HEK293 (cell line): ENCODE results near the gene PITHD1.

Experiments used
- CTCF ChIP-seq: fragments of 450-650 bp; formaldehyde crosslinking; IDR thresholded peaks from 2 replicates; pipeline ENCODE4 v1.5.1; 2016; ENCODE audit warnings: missing biosample characterization, missing genetic modification characterization
- FEZF1 ChIP-seq: fragments of 450-650 bp; formaldehyde crosslinking; IDR thresholded peaks from 2 replicates; pipeline ENCODE4 v1.5.1; 2016; ENCODE audit warnings: missing biosample characterization, missing genetic modification characterization
- GLI2 ChIP-seq: fragments of 450-650 bp; formaldehyde crosslinking; IDR thresholded peaks from 2 replicates; pipeline ENCODE4; 2017; ENCODE audit warnings: missing biosample characterization, missing genetic modification characterization, low read depth, borderline replicate concordance
- GLIS2 ChIP-seq: fragments of 450-650 bp; formaldehyde crosslinking; IDR thresholded peaks from 2 replicates; pipeline ENCODE4 v1.5.1; 2016; ENCODE audit warnings: missing biosample characterization, missing genetic modification characterization
- HOXD13 ChIP-seq: sonication (generic); formaldehyde crosslinking; IDR thresholded peaks from 2 replicates; pipeline ENCODE4 v1.8.0; 2022; ENCODE audit warnings: missing genetic modification reagents, borderline replicate concordance
- IKZF3 ChIP-seq: fragments of 450-650 bp; IDR thresholded peaks from 2 replicates; pipeline ENCODE4 v1.5.0; 2018; ENCODE audit warnings: missing biosample characterization, mild to moderate bottlenecking, missing genetic modification characterization, moderate library complexity
- KLF7 ChIP-seq: fragments of 450-650 bp; formaldehyde crosslinking; IDR thresholded peaks from 2 replicates; pipeline ENCODE4 v1.5.1; 2016; ENCODE audit warnings: missing biosample characterization, missing genetic modification characterization, borderline replicate concordance
- MEIS1 ChIP-seq: sonication (generic); formaldehyde crosslinking; IDR thresholded peaks from 2 replicates; pipeline ENCODE4 v1.8.1; 2022; ENCODE audit warnings: missing genetic modification reagents, mild to moderate bottlenecking, borderline replicate concordance
- SP3 ChIP-seq: fragments of 450-650 bp; formaldehyde crosslinking; IDR thresholded peaks from 2 replicates; pipeline ENCODE4 v1.5.1; 2016; ENCODE audit warnings: missing biosample characterization, missing genetic modification characterization
- TCF7L2 ChIP-seq: IDR thresholded peaks from 2 replicates; pipeline ENCODE4 v1.6.1; 2011; ENCODE audit warnings: low read depth, mild to moderate bottlenecking, inconsistent platforms, low read length, moderate library complexity, borderline replicate concordance
- ZIC2 ChIP-seq: fragments of 450-650 bp; formaldehyde crosslinking; IDR thresholded peaks from 2 replicates; pipeline ENCODE4 v1.5.1; 2016; ENCODE audit warnings: missing biosample characterization, missing genetic modification characterization
- ZNF148 ChIP-seq: fragments of 450-650 bp; formaldehyde crosslinking; IDR thresholded peaks from 2 replicates; pipeline ENCODE4 v1.5.0; 2017; ENCODE audit warnings: missing biosample characterization, missing genetic modification characterization, borderline replicate concordance
- ZNF155 ChIP-seq: fragments of 450-650 bp; formaldehyde crosslinking; IDR thresholded peaks from 2 replicates; pipeline ENCODE4 v1.5.1; 2016; ENCODE audit warnings: missing biosample characterization, missing genetic modification characterization
- ZNF202 ChIP-seq: fragments of 450-650 bp; formaldehyde crosslinking; IDR thresholded peaks from 2 replicates; pipeline ENCODE4 v1.5.1; 2016; ENCODE audit warnings: missing biosample characterization, missing genetic modification characterization, borderline replicate concordance
- ZNF223 ChIP-seq: fragments of 450-650 bp; formaldehyde crosslinking; IDR thresholded peaks from 2 replicates; pipeline ENCODE4 v1.5.1; 2016; ENCODE audit warnings: missing biosample characterization, missing genetic modification characterization
- ZNF394 ChIP-seq: fragments of 450-650 bp; formaldehyde crosslinking; IDR thresholded peaks from 2 replicates; pipeline ENCODE4 v1.5.1; 2016; ENCODE audit warnings: missing biosample characterization, missing genetic modification characterization, mild to moderate bottlenecking, moderate library complexity, borderline replicate concordance
- ZNF416 ChIP-seq: fragments of 450-650 bp; formaldehyde crosslinking; IDR thresholded peaks from 2 replicates; pipeline ENCODE4 v1.5.1; 2016; ENCODE audit warnings: missing biosample characterization, missing genetic modification characterization
- ZNF423 ChIP-seq: fragments of 450-650 bp; formaldehyde crosslinking; IDR thresholded peaks from 2 replicates; pipeline ENCODE4 v1.5.1; 2016; ENCODE audit warnings: missing biosample characterization, missing genetic modification characterization
- ZNF473 ChIP-seq: fragments of 450-650 bp; formaldehyde crosslinking; IDR thresholded peaks from 2 replicates; pipeline ENCODE4 v1.5.1; 2017; ENCODE audit warnings: missing biosample characterization, missing genetic modification characterization
- ZSCAN23 ChIP-seq: fragments of 450-650 bp; formaldehyde crosslinking; IDR thresholded peaks from 2 replicates; pipeline ENCODE4 v1.5.1; 2016; ENCODE audit warnings: missing biosample characterization, missing genetic modification characterization
- TF ChIP-seq, protein P1 (sequence below): fragments of 450-650 bp; formaldehyde crosslinking; IDR thresholded peaks from 2 replicates; pipeline ENCODE4 v1.5.1; 2016; ENCODE audit warnings: missing biosample characterization, missing genetic modification characterization
- TF ChIP-seq, protein P2 (sequence below): IDR thresholded peaks from 2 replicates; pipeline ENCODE4 v1.6.1; 2011; ENCODE audit warnings: mild to moderate bottlenecking, low read depth, low read length, borderline replicate concordance
- TF ChIP-seq, protein P3 (sequence below): fragments of 450-650 bp; formaldehyde crosslinking; IDR thresholded peaks from 2 replicates; pipeline ENCODE4 v1.5.1; 2016; ENCODE audit warnings: missing biosample characterization, missing genetic modification characterization
- TF ChIP-seq, protein P4 (sequence below): fragments of 450-650 bp; formaldehyde crosslinking; IDR thresholded peaks from 2 replicates; pipeline ENCODE4 v1.5.1; 2017; ENCODE audit warnings: missing biosample characterization, missing genetic modification characterization
- TF ChIP-seq, protein P5 (sequence below): fragments of 450-650 bp; formaldehyde crosslinking; IDR thresholded peaks from 2 replicates; pipeline ENCODE4 v1.5.1; 2016; ENCODE audit warnings: missing biosample characterization, missing genetic modification characterization

Gene PITHD1

DNA sequence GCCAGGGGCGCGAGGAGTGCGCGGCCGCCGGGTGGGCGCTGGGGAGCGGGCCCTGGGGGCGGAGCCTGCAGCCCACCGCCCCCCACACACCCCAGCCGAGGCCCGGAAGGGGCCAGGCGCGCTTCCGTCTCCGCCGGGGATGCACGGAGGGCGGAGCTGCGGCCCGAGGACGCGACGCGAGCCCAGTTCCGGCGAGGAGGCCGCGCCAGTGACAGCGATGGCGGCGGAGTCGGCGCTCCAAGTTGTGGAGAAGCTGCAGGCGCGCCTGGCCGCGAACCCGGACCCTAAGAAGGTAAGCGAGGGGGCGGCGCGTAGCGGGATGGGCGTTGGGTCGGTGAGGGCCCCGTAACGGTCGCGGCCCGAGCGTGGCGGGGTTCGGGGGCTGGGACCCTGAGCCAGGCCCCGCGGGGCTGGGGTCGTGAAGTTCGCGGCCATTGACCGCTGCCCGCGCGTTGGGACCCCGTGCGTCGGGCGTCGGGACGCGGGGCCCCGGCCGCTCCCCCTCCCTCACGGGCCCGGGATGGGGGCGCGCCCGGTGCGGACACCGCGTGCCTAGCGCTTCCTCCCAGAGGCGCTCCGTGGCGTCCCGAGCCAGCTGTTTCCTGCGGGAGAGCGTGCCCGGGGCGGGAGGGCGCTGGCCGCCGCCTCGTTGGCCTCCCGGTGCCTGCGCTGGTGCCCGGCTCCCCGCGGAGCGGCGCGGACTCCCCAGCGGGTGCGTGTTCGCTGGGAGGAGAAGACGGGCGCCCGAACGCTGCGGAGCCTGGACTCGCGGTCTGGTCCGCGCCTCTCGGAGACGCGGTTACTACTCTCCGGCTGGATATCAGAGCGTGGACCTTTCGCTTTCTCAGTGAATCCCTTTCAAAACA lies 34.7 kb upstream of the PITHD1 start, which contains the start of gene ELOA (continued):
- TF ChIP-seq, protein P1, sequence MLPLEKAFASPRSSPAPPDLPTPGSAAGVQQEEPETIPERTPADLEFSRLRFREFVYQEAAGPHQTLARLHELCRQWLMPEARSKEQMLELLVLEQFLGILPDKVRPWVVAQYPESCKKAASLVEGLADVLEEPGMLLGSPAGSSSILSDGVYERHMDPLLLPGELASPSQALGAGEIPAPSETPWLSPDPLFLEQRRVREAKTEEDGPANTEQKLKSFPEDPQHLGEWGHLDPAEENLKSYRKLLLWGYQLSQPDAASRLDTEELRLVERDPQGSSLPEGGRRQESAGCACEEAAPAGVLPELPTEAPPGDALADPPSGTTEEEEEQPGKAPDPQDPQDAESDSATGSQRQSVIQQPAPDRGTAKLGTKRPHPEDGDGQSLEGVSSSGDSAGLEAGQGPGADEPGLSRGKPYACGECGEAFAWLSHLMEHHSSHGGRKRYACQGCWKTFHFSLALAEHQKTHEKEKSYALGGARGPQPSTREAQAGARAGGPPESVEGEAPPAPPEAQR (tag by site-specific recombination), result no peak
- TF ChIP-seq CTCF (tag by site-specific recombination) (0 out of 2 replicates have a peak, but pooled peaks have one; percentile 28), ZNF148 (no peak), KLF7 (tag by site-specific recombination) (no peak), FEZF1 (tag by site-specific recombination) (no peak), MEIS1 (CRISPR knock-in tag) (no peak), ZNF473 (tag by site-specific recombination) (no peak), ZNF155 (tag by site-specific recombination) (no peak), SP3 (tag by site-specific recombination) (0 out of 2 replicates have a peak, but pooled peaks have one; percentile 45), ZSCAN23 (tag by site-specific recombination) (no peak), TCF7L2 (no peak), ZNF394 (tag by site-specific recombination) (peak; percentile 67; the same call in 1 of the 2 replicates), ZIC2 (tag by site-specific recombination) (peak; percentile 59), HOXD13 (no peak), ZNF223 (tag by site-specific recombination) (no peak), GLI2 (no peak), GLIS2 (peak; percentile 91), ZNF202 (tag by site-specific recombination) (no peak), IKZF3 (tag by site-specific recombination) (peak; percentile 84), ZNF416 (no peak), ZNF423 (tag by site-specific recombination) (0 out of 2 replicates have a peak, but pooled peaks have one; percentile 37)
- TF ChIP-seq, protein P2, sequence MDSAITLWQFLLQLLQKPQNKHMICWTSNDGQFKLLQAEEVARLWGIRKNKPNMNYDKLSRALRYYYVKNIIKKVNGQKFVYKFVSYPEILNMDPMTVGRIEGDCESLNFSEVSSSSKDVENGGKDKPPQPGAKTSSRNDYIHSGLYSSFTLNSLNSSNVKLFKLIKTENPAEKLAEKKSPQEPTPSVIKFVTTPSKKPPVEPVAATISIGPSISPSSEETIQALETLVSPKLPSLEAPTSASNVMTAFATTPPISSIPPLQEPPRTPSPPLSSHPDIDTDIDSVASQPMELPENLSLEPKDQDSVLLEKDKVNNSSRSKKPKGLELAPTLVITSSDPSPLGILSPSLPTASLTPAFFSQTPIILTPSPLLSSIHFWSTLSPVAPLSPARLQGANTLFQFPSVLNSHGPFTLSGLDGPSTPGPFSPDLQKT, result no peak; the same call in 1 of the 2 replicates
- TF ChIP-seq, protein P3, sequence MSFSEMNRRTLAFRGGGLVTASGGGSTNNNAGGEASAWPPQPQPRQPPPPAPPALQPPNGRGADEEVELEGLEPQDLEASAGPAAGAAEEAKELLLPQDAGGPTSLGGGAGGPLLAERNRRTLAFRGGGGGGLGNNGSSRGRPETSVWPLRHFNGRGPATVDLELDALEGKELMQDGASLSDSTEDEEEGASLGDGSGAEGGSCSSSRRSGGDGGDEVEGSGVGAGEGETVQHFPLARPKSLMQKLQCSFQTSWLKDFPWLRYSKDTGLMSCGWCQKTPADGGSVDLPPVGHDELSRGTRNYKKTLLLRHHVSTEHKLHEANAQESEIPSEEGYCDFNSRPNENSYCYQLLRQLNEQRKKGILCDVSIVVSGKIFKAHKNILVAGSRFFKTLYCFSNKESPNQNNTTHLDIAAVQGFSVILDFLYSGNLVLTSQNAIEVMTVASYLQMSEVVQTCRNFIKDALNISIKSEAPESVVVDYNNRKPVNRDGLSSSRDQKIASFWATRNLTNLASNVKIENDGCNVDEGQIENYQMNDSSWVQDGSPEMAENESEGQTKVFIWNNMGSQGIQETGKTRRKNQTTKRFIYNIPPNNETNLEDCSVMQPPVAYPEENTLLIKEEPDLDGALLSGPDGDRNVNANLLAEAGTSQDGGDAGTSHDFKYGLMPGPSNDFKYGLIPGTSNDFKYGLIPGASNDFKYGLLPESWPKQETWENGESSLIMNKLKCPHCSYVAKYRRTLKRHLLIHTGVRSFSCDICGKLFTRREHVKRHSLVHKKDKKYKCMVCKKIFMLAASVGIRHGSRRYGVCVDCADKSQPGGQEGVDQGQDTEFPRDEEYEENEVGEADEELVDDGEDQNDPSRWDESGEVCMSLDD (tag by site-specific recombination), result no peak
- TF ChIP-seq, protein P4, sequence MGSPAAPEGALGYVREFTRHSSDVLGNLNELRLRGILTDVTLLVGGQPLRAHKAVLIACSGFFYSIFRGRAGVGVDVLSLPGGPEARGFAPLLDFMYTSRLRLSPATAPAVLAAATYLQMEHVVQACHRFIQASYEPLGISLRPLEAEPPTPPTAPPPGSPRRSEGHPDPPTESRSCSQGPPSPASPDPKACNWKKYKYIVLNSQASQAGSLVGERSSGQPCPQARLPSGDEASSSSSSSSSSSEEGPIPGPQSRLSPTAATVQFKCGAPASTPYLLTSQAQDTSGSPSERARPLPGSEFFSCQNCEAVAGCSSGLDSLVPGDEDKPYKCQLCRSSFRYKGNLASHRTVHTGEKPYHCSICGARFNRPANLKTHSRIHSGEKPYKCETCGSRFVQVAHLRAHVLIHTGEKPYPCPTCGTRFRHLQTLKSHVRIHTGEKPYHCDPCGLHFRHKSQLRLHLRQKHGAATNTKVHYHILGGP, result no peak
- TF ChIP-seq, protein P5, sequence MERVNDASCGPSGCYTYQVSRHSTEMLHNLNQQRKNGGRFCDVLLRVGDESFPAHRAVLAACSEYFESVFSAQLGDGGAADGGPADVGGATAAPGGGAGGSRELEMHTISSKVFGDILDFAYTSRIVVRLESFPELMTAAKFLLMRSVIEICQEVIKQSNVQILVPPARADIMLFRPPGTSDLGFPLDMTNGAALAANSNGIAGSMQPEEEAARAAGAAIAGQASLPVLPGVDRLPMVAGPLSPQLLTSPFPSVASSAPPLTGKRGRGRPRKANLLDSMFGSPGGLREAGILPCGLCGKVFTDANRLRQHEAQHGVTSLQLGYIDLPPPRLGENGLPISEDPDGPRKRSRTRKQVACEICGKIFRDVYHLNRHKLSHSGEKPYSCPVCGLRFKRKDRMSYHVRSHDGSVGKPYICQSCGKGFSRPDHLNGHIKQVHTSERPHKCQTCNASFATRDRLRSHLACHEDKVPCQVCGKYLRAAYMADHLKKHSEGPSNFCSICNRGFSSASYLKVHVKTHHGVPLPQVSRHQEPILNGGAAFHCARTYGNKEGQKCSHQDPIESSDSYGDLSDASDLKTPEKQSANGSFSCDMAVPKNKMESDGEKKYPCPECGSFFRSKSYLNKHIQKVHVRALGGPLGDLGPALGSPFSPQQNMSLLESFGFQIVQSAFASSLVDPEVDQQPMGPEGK (tag by site-specific recombination), result peak; percentile 64
